Neuron (in vitro differentiated cells): ENCODE data around the gene ARMC5.
"Not testable (repeated sequence)": the region's sequence is repeated elsewhere in the genome, so short reads cannot be mapped to it uniquely, and the experiment has no call there.

Experiments
- H2AFZ ChIP-seq: one replicate; pipeline ENCODE4 v1.6.1; 2013; ENCODE audit warnings: low read depth, mild to moderate bottlenecking, inconsistent platforms, low read length, moderate library complexity
- H3K27me3 ChIP-seq: one replicate; pipeline ENCODE4 v1.6.1; 2013; ENCODE audit warnings: low read length; ENCODE audit not compliant: insufficient read depth
- H3K36me3 ChIP-seq: one replicate; pipeline ENCODE4 v1.6.1; 2013; ENCODE audit warnings: low read length; ENCODE audit not compliant: insufficient read depth
- H3K4me1 ChIP-seq: one replicate; pipeline ENCODE4 v1.6.1; 2013; ENCODE audit warnings: low read length; ENCODE audit not compliant: insufficient read depth
- H3K4me3 ChIP-seq: 2 replicates; pipeline ENCODE4 v1.5.1; 2013; ENCODE audit warnings: mild to moderate bottlenecking, low read length, moderate library complexity
- H3K9me3 ChIP-seq: one replicate; pipeline ENCODE4 v1.6.1; 2013; ENCODE audit warnings: low read length

The ARMC5 gene

GRCh38 chr16:31458844-31459686, at the start of gene ARMC5:
TSS of gene ARMC5 (plus strand) at chr16:31459501. CDS start at chr16:31459525, 24 bp downstream.
- H3K4me3 ChIP-seq, result peak within 1 kb of the TSS; percentile 70
- peaks cover 19% of the 10 kb centered on the region for H3K4me1 ChIP-seq
- peak within 1 kb of the TSS; percentile 72 for H2AFZ ChIP-seq
- H3K27me3 ChIP-seq, result no peaks in the 10 kb centered on the region
- H3K9me3 ChIP-seq, result no peaks in the 10 kb centered on the region
- H3K36me3 ChIP-seq, result peaks cover 22% of the 10 kb centered on the region

GRCh38 chr16:31410082-31410481, 49.2 kb upstream of the ARMC5 start:
- Histone ChIP-seq H3K9me3 (no peaks in the 10 kb centered on the region), H3K27me3 (peaks cover 5% of the 10 kb centered on the region)

GRCh38 chr16:31411024-31411844, 48.1 kb upstream of the ARMC5 start:
- Histone ChIP-seq H3K4me3 (no peak overlapping the region), H2AFZ (no peak overlapping the region), H3K9me3 (no peaks in the 10 kb centered on the region), H3K4me1 (peaks cover 5% of the 10 kb centered on the region), H3K36me3 (no peaks in the 10 kb centered on the region), H3K27me3 (peaks cover 8% of the 10 kb centered on the region)

More at GRCh38 chr16:31410082-31410481, 49.2 kb upstream of the ARMC5 start:
- H3K36me3 ChIP-seq, result no peaks in the 10 kb centered on the region
- H3K4me3 ChIP-seq, result no peak overlapping the region
- no peak overlapping the region for H2AFZ ChIP-seq
- peaks cover 5% of the 10 kb centered on the region for H3K4me1 ChIP-seq

GRCh38 chr16:31412750-31413149, 46.6 kb upstream of the ARMC5 start:
- Histone ChIP-seq H3K27me3 (peaks cover 8% of the 10 kb centered on the region), H2AFZ (no peak overlapping the region), H3K36me3 (no peaks in the 10 kb centered on the region), H3K4me3 (no peak overlapping the region), H3K4me1 (peaks cover 5% of the 10 kb centered on the region), H3K9me3 (no peaks in the 10 kb centered on the region)

GRCh38 chr16:31413381-31413780, 45.9 kb upstream of the ARMC5 start:
- Histone ChIP-seq H3K4me3 (no peak overlapping the region), H2AFZ (no peak overlapping the region), H3K27me3 (peaks cover 8% of the 10 kb centered on the region), H3K9me3 (peaks cover 1% of the 10 kb centered on the region), H3K36me3 (no peaks in the 10 kb centered on the region), H3K4me1 (peaks cover 5% of the 10 kb centered on the region)

- Histone ChIP-seq H2AFZ (no peak overlapping the region), H3K4me1 (peaks cover 5% of the 10 kb centered on the region), H3K36me3 (no peaks in the 10 kb centered on the region), H3K27me3 (peaks cover 8% of the 10 kb centered on the region), H3K4me3 (no peak overlapping the region), H3K9me3 (peaks cover 2% of the 10 kb centered on the region)
These were observed 45.4 kb upstream of the ARMC5 start for GRCh38 chr16:31413943-31414342.

- Histone ChIP-seq H3K36me3 (no peaks in the 10 kb centered on the region), H3K9me3 (peaks cover 2% of the 10 kb centered on the region), H3K4me1 (peaks cover 5% of the 10 kb centered on the region), H3K4me3 (no peak overlapping the region), H2AFZ (no peak overlapping the region), H3K27me3 (peaks cover 8% of the 10 kb centered on the region)
These were observed 44.6 kb upstream of the ARMC5 start for GRCh38 chr16:31414706-31415105.

GRCh38 chr16:31416371-31416770, 42.9 kb upstream of the ARMC5 start:
- H3K27me3 ChIP-seq, result peaks cover 8% of the 10 kb centered on the region
- H2AFZ ChIP-seq, result no peak overlapping the region
- H3K4me3 ChIP-seq, result no peak overlapping the region
- H3K36me3 ChIP-seq, result no peaks in the 10 kb centered on the region
- H3K4me1 ChIP-seq, result peaks cover 3% of the 10 kb centered on the region
- peaks cover 2% of the 10 kb centered on the region for H3K9me3 ChIP-seq

- not testable (repeated sequence) for H3K36me3 ChIP-seq, H3K4me1 ChIP-seq, H3K4me3 ChIP-seq, H3K9me3 ChIP-seq, H2AFZ ChIP-seq, H3K27me3 ChIP-seq
These were observed 42.3 kb upstream of the ARMC5 start for GRCh38 chr16:31417036-31417435.

GRCh38 chr16:31417916-31418315, 41.4 kb upstream of the ARMC5 start:
- H3K4me1 ChIP-seq, result no peaks in the 10 kb centered on the region
- H3K4me3 ChIP-seq, result no peak overlapping the region
- H3K27me3 ChIP-seq, result peaks cover 5% of the 10 kb centered on the region
- peaks cover 2% of the 10 kb centered on the region for H3K9me3 ChIP-seq
- no peak overlapping the region for H2AFZ ChIP-seq
- H3K36me3 ChIP-seq, result no peaks in the 10 kb centered on the region

- Histone ChIP-seq H3K4me3 (no peak overlapping the region), H3K4me1 (no peaks in the 10 kb centered on the region), H2AFZ (no peak overlapping the region), H3K36me3 (no peaks in the 10 kb centered on the region), H3K9me3 (peaks cover 2% of the 10 kb centered on the region), H3K27me3 (peaks cover 3% of the 10 kb centered on the region)
These were observed 39.3 kb upstream of the ARMC5 start for GRCh38 chr16:31420037-31420436.

- H3K9me3 ChIP-seq, result peaks cover 2% of the 10 kb centered on the region
- no peak overlapping the region for H2AFZ ChIP-seq
- no peaks in the 10 kb centered on the region for H3K4me1 ChIP-seq
- no peaks in the 10 kb centered on the region for H3K36me3 ChIP-seq
- no peaks in the 10 kb centered on the region for H3K27me3 ChIP-seq
- no peak overlapping the region for H3K4me3 ChIP-seq
These were observed 37.7 kb upstream of the ARMC5 start for GRCh38 chr16:31421587-31421986.

GRCh38 chr16:31423241-31423640, 36.1 kb upstream of the ARMC5 start:
- H3K9me3 ChIP-seq, result peaks cover 2% of the 10 kb centered on the region
- H3K36me3 ChIP-seq, result no peaks in the 10 kb centered on the region
- H2AFZ ChIP-seq, result no peak overlapping the region
- peaks cover 4% of the 10 kb centered on the region for H3K27me3 ChIP-seq
- H3K4me3 ChIP-seq, result no peak overlapping the region
- H3K4me1 ChIP-seq, result no peaks in the 10 kb centered on the region
